GM18909 (cell line): ENCODE data around the gene TUBA8.
"Not testable (repeated sequence)": the region's sequence is repeated elsewhere in the genome, so short reads cannot be mapped to it uniquely, and the experiment has no call there.

Experiments
- ATAC-seq: cut with Tn5 transposase; IDR thresholded peaks from one replicate; pipeline ENCODE4 v1.9.1; 2021; ENCODE audit warnings: mild to moderate bottlenecking; ENCODE audit not compliant: unreplicated experiment, poor library complexity

Gene TUBA8

DNA sequence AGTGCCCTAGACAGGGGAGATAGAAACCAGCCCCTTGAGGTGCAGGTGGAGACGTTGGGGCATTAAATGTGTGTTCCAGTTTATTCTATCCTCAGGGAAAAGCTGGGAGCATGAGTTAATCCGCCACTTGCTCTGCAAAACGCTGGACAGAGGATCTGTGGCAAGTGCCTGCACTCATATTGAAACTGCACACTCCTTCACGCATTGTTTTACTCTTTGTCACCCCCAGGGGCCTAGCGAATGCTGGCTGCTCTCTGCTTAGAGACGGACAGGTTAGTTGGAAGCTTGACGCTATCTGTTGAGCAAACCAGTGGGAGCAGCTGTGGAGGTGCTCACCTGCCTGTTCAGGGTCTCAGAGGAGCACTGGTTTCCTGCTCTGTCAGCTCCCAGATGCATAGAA lies 53.2 kb downstream of the TUBA8 start:
- peak; percentile 55 for ATAC-seq

DNA sequence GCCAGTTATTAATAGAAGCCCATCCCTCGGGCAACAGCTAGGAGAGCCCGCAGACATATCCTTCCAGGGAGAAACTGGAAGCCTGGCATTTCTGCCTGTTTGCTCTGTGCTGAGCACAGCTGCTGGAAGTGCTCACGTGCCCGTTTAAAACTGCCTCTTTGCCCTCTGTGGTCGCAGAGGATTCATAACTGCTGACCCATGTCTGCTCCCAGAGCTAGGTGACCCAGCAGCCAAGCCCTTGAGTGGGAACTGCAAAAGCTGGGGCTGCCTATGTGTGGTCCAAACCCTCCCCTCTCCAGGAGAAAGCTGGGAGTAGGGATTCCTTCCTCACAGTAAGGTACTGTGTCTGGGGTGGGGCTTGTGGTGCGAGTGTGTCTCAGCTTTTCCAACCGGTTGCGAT lies 54.0 kb downstream of the TUBA8 start:
- ATAC-seq, result not testable (repeated sequence)

DNA sequence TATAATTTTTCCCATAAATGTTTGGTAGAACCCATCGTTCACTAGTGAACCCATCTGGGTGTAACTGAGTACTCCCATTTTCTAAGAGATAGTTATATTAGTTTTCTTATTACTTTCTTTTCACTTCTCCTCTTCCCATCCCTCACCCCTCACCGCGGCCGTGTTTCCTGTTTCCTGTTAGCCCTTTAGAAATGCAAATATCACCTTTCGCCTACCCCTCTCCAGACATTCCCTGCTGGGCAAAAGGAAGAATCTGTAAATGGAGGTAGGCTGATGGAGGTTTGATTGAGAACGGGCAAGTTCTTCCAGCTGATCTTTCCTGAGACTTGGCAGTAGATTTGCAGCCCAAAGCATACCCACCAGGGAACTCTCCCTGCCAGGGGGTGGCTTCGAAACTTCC lies 54.7 kb downstream of the TUBA8 start:
- ATAC-seq, result not testable (repeated sequence)

DNA sequence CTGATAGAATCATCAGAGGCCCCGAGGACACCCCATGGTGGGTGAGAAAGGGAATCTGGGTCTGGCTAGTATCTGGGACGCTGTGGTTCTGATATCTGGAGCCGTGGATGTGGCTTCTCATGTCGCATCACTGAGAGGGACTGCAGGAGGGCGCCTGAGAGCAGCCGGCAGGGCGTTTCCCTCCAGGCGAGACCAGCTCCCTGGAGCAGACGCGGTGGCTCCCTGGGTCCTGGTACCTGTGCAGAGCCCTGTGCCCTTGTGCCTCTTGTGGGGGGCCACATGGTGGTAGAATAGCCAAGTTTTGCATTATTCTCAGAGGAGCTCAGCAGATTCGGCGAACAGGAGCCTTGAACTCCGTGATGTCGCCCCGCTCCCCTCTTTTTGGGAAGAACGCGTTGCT lies 59.7 kb downstream of the TUBA8 start:
- not testable (repeated sequence) for ATAC-seq

DNA sequence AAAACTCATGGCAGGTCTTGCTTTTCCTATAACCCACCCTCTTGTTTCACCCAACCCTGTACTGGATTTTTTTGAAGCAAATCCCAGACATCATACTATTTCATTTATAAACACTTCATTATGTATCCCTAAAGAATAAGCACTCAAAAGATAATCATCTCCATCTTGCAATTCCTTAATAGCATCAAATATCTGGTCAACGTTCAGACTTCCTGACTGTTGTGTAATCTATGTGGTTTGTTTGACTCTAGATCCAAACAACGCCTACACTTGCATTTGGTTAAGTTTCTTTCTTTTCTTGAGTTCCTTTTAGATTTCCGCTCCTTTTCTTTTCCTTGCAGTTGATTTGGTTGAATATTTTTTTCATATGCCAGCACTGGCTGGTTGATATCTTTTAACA lies 61.6 kb downstream of the TUBA8 start:
- not testable (repeated sequence) for ATAC-seq

DNA sequence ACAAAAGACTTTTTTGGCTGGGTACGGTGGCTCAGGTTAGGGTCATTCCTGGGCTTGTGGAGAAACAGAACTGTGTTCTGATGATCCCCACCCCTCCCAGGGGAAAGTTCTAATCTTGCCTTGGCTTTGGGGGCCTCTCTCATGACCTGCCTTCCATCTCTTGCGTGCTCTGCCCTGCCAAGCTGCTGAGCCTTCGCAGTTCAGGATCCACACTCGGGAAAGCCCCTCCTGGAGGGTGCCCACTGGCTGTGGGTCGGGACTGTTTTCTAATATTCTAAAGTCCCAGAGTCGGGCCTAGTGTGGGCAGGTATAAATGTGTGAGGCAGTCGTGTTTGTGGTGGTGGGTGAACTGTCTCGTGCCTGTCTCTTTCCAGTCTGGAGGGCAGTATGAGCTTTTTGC lies 62.2 kb downstream of the TUBA8 start:
- ATAC-seq, result not testable (repeated sequence)

DNA sequence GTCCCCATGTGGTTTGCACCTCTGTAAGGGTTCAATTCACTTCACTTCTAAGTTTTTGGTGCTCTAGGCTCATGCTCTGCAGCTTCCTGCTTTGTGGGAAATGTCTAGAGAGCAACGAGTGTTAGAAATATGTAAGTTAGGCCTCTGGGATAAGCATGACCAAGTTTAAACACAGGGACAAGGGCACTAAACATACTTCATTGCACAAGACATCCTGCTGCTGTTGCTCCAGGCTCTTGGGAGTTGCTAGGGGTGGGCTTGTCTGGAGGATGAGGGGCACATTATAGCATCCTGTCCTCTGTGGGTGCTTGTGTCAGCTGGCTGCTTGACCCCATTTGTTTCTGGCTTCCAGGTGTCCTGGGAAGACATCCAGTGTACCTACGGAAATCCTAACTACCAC lies 62.8 kb downstream of the TUBA8 start:
- ATAC-seq, result not testable (repeated sequence)
